ENCODE measurements around the gene BCKDHA. TPM values are rescaled to one million over a fixed set of nuclear protein-coding genes. Genes with fewer than 3 reads are reported as not detected.
A peak's percentile ranks its signal among the peaks of the same experiment; 100 is the strongest.

Gene BCKDHA
- total and polyA plus RNA-seq, 9 of the 15 experiments (the other 6 are each of a cell fraction or from before 2014, with no cell fraction given): 4.5 to 52.5 (median 14.1) TPM

DNA sequence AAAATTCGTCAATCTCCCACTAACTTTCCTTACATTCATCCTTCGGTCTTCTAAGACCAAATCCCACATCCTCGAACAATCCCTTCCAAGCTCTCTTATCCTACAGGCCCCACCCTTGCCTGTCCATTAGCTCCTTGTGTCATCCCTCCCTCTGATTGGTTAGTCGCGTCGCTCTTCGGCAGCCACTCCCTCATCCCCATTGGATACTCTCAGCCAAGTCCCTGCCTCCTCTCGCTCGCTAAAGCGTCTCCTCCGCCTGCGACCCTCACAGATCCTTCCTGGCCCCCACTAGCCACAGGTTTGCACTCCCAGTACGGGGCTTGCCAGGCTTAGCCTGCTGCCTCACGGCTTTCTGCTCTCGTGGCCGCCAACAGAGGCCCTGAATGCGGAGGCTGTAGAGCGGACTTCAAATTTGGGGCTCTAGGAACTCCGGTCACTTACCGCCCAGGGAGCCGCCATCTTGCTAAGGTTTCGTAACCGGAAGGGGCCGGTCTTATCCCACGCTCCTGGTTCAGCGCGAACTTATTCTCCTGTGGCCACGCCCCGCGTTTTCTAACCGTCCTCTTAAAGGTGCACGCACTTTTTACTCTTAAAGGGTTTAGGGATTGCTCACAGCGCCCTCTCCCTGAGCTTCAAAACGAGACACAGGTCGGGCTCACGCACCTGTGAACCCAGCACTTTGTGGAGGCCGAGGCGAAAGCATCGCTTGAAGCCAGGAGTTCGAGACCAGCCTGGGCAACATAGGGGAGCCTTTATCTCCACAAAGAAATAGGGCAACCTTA is 42.0 kb downstream of the BCKDHA start, which contains the start of gene DMAC2 (continued):
- TF ChIP-seq, protein P1, sequence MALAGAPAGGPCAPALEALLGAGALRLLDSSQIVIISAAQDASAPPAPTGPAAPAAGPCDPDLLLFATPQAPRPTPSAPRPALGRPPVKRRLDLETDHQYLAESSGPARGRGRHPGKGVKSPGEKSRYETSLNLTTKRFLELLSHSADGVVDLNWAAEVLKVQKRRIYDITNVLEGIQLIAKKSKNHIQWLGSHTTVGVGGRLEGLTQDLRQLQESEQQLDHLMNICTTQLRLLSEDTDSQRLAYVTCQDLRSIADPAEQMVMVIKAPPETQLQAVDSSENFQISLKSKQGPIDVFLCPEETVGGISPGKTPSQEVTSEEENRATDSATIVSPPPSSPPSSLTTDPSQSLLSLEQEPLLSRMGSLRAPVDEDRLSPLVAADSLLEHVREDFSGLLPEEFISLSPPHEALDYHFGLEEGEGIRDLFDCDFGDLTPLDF (CRISPR knock-in tag; IDR thresholded peaks at IDR 0.05): peak; percentile 65; the same call in 1 of the 2 replicates
- TF ChIP-seq ZNF561 (CRISPR knock-in tag; conservative IDR thresholded peaks at IDR 0.05) (0 out of 2 replicates have a peak, but pooled peaks have one; percentile 39), ZEB2 (IDR thresholded peaks at IDR 0.05) (peak; percentile 40; the same call in 1 of the 2 replicates), GABPB1 (CRISPR knock-in tag; IDR thresholded peaks at IDR 0.05) (peak; percentile 93), POLR2AphosphoS2 (IDR thresholded peaks at IDR 0.05; ENCODE audit: low read length) (0 out of 2 replicates have a peak, but pooled peaks have one; percentile 53), ZNF232 (CRISPR knock-in tag; IDR thresholded peaks at IDR 0.05) (no peak), ELF2 (CRISPR knock-in tag; IDR thresholded peaks at IDR 0.05) (peak; percentile 42; the same call in 1 of the 2 replicates), EP400 (IDR thresholded peaks at IDR 0.05) (peak; percentile 87), SIN3A (IDR thresholded peaks at IDR 0.05; ENCODE audit: borderline replicate concordance in 2 of 2, control insufficient read depth in 1 of 2, low read depth in 2 of 2, low read length in 2 of 2) (peak in 1 of 2 experiments; percentile 69; a peak in 1 of 4 replicates)
- TF ChIP-seq, protein P2, sequence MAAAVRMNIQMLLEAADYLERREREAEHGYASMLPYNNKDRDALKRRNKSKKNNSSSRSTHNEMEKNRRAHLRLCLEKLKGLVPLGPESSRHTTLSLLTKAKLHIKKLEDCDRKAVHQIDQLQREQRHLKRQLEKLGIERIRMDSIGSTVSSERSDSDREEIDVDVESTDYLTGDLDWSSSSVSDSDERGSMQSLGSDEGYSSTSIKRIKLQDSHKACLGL (CRISPR knock-in tag; IDR thresholded peaks at IDR 0.05; ENCODE audit: borderline replicate concordance, poor library complexity, severe bottlenecking): peak; percentile 53
- TF ChIP-seq, protein P3, sequence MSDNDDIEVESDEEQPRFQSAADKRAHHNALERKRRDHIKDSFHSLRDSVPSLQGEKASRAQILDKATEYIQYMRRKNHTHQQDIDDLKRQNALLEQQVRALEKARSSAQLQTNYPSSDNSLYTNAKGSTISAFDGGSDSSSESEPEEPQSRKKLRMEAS (CRISPR knock-in tag; IDR thresholded peaks at IDR 0.05): peak; percentile 56; the same call in 1 of the 2 replicates
- TF ChIP-seq, protein P4, sequence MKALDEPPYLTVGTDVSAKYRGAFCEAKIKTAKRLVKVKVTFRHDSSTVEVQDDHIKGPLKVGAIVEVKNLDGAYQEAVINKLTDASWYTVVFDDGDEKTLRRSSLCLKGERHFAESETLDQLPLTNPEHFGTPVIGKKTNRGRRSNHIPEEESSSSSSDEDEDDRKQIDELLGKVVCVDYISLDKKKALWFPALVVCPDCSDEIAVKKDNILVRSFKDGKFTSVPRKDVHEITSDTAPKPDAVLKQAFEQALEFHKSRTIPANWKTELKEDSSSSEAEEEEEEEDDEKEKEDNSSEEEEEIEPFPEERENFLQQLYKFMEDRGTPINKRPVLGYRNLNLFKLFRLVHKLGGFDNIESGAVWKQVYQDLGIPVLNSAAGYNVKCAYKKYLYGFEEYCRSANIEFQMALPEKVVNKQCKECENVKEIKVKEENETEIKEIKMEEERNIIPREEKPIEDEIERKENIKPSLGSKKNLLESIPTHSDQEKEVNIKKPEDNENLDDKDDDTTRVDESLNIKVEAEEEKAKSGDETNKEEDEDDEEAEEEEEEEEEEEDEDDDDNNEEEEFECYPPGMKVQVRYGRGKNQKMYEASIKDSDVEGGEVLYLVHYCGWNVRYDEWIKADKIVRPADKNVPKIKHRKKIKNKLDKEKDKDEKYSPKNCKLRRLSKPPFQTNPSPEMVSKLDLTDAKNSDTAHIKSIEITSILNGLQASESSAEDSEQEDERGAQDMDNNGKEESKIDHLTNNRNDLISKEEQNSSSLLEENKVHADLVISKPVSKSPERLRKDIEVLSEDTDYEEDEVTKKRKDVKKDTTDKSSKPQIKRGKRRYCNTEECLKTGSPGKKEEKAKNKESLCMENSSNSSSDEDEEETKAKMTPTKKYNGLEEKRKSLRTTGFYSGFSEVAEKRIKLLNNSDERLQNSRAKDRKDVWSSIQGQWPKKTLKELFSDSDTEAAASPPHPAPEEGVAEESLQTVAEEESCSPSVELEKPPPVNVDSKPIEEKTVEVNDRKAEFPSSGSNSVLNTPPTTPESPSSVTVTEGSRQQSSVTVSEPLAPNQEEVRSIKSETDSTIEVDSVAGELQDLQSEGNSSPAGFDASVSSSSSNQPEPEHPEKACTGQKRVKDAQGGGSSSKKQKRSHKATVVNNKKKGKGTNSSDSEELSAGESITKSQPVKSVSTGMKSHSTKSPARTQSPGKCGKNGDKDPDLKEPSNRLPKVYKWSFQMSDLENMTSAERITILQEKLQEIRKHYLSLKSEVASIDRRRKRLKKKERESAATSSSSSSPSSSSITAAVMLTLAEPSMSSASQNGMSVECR (CRISPR knock-in tag; IDR thresholded peaks at IDR 0.05): peak; percentile 74
- TF ChIP-seq, protein P5, sequence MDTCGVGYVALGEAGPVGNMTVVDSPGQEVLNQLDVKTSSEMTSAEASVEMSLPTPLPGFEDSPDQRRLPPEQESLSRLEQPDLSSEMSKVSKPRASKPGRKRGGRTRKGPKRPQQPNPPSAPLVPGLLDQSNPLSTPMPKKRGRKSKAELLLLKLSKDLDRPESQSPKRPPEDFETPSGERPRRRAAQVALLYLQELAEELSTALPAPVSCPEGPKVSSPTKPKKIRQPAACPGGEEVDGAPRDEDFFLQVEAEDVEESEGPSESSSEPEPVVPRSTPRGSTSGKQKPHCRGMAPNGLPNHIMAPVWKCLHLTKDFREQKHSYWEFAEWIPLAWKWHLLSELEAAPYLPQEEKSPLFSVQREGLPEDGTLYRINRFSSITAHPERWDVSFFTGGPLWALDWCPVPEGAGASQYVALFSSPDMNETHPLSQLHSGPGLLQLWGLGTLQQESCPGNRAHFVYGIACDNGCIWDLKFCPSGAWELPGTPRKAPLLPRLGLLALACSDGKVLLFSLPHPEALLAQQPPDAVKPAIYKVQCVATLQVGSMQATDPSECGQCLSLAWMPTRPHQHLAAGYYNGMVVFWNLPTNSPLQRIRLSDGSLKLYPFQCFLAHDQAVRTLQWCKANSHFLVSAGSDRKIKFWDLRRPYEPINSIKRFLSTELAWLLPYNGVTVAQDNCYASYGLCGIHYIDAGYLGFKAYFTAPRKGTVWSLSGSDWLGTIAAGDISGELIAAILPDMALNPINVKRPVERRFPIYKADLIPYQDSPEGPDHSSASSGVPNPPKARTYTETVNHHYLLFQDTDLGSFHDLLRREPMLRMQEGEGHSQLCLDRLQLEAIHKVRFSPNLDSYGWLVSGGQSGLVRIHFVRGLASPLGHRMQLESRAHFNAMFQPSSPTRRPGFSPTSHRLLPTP (IDR thresholded peaks at IDR 0.05; ENCODE audit: borderline replicate concordance, extremely low read depth, insufficient read length): peak; percentile 79
- TF ChIP-seq, protein P6, sequence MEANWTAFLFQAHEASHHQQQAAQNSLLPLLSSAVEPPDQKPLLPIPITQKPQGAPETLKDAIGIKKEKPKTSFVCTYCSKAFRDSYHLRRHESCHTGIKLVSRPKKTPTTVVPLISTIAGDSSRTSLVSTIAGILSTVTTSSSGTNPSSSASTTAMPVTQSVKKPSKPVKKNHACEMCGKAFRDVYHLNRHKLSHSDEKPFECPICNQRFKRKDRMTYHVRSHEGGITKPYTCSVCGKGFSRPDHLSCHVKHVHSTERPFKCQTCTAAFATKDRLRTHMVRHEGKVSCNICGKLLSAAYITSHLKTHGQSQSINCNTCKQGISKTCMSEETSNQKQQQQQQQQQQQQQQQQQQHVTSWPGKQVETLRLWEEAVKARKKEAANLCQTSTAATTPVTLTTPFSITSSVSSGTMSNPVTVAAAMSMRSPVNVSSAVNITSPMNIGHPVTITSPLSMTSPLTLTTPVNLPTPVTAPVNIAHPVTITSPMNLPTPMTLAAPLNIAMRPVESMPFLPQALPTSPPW (CRISPR knock-in tag; IDR thresholded peaks at IDR 0.05): peak; percentile 56; the same call in 1 of the 2 replicates

All from K562 (cell line).